NCI-H2227 (cell line): ENCODE data around the gene OR4P4.

Experiments used
- DNase-seq: peaks from one replicate; lab custom pipeline; 2025; ENCODE audit not compliant: unreplicated experiment; lab: John Stamatoyannopoulos, UW

Gene OR4P4

DNA sequence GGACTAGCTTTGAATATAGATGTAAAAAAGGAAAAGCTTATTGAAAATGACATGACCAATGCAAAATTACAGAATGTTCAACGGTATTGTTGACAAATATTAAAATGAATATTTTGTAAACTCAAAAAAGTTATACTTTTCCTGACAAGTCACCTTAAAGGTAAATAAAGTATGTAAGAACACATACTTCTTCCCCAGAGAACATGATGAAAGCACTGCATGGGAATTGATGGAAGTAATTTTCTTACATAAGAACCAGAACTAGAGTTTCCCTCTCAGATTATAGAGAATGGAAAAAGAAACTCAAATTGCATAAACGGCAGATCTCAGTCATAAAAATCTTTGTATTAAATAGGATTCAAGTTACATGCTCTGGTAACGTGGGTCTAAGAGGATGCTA, at the start of gene OR4P4:
Gene OR4P4 (plus strand): TSS at position 301 of the 400 bp plus-strand sequence.
- no peak for DNase-seq

DNA sequence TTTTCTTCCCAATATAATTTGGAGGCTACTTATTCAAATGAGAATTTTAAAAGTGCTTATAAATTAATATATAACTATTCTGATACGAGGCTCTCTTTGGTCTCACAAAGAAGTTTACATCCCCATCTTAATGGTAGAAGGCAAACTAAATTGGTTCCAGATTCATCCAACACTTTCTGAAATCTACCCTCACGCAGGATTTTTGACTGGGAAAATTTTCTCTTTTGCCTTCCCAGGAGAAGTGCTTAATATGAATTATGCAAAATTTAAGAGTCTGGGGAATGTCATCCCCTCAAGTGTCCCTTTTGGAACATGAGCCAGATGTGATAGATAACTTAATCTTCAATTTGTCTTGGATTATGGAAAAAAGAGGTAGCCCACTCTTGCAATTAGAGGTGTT, 27.4 kb upstream of the OR4P4 start, which contains the start of gene OR4C11:
Gene OR4C11 (minus strand): TSS at position 101 of the 400 bp plus-strand sequence. CDS start 3,272 bp downstream, outside the sequence.
- no peak for DNase-seq

DNA sequence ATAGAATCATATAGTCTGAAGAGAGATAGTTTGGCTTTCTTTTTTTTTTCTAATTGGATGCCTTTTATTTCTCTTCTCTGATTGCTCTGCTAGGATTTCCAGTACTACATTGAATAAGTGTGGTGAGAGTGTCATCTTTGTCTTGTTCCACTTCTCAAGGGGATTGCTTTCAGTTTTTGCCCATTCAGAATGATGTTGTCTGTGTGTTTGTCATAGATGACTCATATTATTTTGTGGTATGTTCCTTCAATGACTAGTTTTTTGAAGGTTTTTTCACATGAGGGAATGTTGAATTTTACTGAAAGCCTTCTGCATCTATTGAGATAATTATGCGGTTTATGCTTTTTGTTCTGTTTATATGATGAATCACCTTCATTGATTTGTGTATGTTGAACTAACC, 10.4 kb upstream of the OR4P4 start:
- DNase-seq = no peak

DNA sequence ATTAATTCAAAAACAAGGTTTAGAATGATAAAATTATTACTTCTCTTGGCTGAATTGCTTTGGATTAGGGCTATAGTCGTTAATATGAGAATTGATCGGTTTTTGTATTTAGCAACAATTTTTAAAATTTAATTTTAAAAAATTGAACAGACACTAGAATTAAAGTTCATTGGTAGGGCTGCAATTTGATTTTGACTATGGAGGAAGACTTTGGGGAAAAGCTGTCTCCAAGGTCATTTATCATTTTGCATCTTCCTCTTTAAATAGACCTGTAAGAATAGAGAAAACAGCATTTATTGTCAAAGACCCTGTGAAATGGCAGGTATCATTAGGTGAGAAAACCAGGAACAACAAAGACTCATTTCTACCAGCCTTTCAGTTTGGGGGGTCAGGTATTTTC, 13.1 kb downstream of the OR4P4 start, which contains the start of gene OR4S2:
Gene OR4S2 (plus strand): TSS at position 301 of the 400 bp plus-strand sequence. CDS start 2,577 bp downstream, outside the sequence.
- no peak for DNase-seq

DNA sequence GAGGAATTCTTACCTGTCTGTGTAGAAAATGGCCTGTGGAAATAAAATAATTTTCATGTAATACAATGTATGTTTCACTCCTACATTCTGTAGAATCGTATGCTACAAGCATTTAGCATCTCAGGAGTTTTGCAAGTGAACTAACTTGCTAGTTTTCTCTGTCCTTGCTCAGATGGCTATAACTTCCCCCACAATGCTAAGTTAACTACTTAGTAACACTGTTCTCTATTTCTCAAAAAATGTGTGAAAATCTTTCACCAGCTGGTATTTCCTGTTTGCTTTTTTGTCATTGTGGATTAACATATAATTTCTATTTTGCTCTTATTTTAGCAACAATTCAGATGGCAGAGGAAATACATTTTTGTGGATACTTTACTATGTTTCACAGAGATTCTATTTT, 17.6 kb downstream of the OR4P4 start:
- DNase-seq = no peak

DNA sequence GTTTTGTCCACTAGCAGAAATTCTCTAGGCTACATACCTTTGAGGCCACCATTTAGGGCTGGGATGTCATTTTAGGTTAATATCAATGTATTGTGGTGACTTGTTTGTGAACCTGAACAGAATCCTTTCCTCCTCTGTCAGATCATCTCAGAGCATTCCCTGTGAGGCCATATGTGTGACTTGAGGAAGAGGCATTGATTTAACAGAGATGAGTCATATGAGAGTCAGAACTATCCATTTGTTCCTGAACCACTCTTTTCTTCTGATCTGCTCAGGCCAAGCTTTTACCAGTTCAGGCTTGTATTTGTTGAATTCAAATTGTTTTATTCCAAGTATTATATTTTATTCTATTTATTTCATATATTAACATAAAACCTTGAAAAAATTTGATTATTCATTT, 20.2 kb downstream of the OR4P4 start:
- DNase-seq = no peak

DNA sequence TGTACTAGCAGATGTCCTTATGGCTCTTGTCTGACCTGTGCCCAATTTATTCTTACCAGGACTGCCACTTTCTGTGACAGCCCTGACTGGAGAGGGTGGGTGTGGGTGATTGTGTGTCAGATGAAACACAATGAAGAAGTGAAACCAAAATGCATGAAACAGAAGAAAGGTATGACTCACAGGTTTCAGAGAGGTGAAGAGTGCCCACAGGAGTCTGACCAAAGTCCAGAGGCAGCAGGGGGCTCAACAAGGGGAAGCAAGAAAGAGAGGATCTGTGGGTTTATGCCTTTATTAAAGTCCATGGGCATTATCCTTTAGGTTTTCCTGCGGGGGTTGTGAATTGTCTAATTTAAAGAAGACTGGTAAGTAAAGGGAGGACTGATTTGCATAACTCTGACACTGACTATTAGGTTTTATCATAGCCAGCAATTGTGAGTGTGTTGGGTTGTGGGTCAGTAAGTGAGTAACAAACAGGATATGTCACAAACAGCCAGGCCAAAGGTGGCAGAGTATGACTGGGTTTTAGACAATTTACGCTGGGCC, 23.2 kb downstream of the OR4P4 start:
- no peak for DNase-seq

DNA sequence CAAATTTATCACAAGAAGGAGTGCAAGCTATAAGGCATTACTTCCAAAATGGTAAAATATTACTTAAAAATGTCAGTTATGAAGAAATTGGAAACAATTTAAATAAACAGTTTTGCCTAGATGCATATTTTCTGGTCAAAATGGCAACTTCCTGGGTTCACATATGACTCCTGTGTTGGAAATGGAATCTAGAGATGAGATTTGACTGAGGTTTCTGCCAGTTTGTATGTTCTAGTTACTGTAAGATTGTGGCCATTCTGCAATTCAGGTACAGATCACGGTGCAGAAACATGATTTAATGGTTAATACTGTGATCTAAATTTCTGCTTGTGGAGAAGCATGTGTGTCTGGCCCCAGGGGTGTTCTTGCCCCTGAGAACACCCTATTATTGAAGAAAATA, 23.7 kb downstream of the OR4P4 start:
- no peak for DNase-seq

DNA sequence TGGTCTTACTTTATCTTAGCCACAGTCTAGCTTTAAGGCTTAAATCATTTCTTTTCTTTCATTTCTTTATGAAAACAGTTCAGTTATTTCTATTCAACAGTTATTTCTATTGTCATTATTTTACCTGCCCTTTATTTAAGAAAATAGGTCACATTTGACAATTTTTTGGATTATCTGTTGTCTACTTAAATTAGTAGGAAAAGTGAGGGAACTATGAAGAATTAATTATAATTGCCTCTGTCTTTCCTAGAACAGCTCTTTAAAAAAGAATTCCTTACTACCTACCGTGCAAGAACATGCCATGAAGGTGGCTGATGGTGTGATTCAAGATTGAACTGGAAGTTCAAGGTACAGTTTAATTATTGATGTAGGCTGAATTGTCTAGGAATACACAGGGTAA, 27.0 kb downstream of the OR4P4 start, which contains the start of gene OR4C6:
Gene OR4C6 (plus strand): TSS at position 301 of the 400 bp plus-strand sequence. CDS start 2,966 bp downstream, outside the sequence.
- DNase-seq = no peak

DNA sequence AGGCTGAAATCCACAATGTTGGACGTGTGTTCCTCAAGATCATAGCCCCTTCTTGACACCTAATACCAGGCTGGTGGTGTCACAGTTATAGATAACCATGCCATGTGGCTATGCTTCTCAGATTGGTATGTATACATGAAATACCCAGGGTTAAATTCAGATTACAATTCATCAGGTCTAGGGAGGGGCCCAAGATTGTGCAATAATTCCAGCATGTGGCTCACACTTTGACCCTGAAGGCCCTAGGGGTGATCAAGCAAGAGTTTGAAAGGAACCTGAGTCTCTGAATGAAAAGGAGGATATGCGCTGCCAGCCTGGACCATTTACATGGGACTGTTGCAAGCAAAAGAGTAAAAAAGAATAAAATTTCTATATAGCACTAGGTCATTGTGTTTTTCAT, 34.5 kb downstream of the OR4P4 start:
- no peak for DNase-seq

DNA sequence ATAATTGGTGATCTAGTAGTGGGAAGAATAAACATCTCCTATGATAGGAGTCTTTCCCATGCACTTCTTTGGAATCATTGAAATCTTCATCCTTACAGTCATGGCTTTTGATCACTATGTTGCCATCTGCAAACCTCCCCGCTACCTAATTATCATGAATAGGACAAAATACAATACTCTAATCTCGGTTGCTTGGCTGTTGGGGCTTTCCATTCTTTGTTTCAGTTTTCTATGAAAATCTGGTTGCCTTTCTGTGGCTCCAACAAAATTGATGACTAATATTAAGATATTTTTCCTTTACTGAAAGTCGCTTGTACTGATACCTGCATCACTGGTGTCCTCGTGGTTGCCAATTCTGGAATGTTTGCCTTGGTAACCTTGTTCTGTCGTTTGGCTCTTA, 38.9 kb downstream of the OR4P4 start:
- no peak for DNase-seq
